H1 (cell line): ENCODE data around the gene RHOT1. TPM values are rescaled to one million over a fixed set of nuclear protein-coding genes. Genes with fewer than 3 reads are reported as not detected.
"Not testable (repeated sequence)": the region's sequence is repeated elsewhere in the genome, so short reads cannot be mapped to it uniquely, and the experiment has no call there.

Experiments used
- CTCF ChIA-PET: fragments of 300-600 bp; sonication (Branson Sonifier 250); formaldehyde crosslinking; loops from one replicate; lab custom pipeline; 2021; ENCODE audit not compliant: partially characterized antibody; lab: Charles Lee
- POLR2A ChIA-PET: fragments of 300-600 bp; sonication (Branson Sonifier 250); formaldehyde crosslinking; loops from one replicate; lab custom pipeline; 2021; ENCODE audit warnings: inconsistent platforms; ENCODE audit not compliant: partially characterized antibody; lab: Charles Lee
- DNase-seq, 2 experiments: peaks; one replicate each; pipeline versions ENCODE4 v3.0.0 to v3.0.0-alpha.2; 2010 to 2022; ENCODE audit warnings: low spot score in 2 of 2, low read depth in 1 of 2, mixed read lengths in 1 of 2
- FAIRE-seq: peaks from 2 replicates; lab custom pipeline; 2011; peaks lifted over from hg19 to GRCh38; lab: Jason Lieb, UNC
- H2AFZ ChIP-seq: 2 replicates; pipeline ENCODE4 v1.8.1; 2012; ENCODE audit warnings: low read length, inconsistent platforms
- H2AK5ac ChIP-seq: 2 replicates; pipeline ENCODE4 v1.6.1; 2013; ENCODE audit warnings: low read depth, low read length
- H2BK120ac ChIP-seq: replicated peaks from 2 replicates; pipeline ENCODE3; 2013; ENCODE audit warnings: low read depth, low read length, inconsistent platforms
- H2BK12ac ChIP-seq: 2 replicates; pipeline ENCODE4 v1.6.1; 2013; ENCODE audit warnings: low read depth, low read length
- H2BK15ac ChIP-seq: 2 replicates; pipeline ENCODE4 v1.6.1; 2013; ENCODE audit warnings: low read length
- H2BK20ac ChIP-seq: 2 replicates; pipeline ENCODE4 v1.6.1; 2013; ENCODE audit warnings: low read length
- H2BK5ac ChIP-seq: 2 replicates; pipeline ENCODE4 v1.6.1; 2013; ENCODE audit warnings: low read depth, low read length
- H3K14ac ChIP-seq: 2 replicates; pipeline ENCODE4 v1.6.1; 2013; ENCODE audit warnings: inconsistent platforms; ENCODE audit not compliant: insufficient read length
- H3K18ac ChIP-seq: 2 replicates; pipeline ENCODE4 v1.6.1; 2013; ENCODE audit warnings: low read length; ENCODE audit errors: extremely low read depth
- H3K23ac ChIP-seq: 2 replicates; pipeline ENCODE4 v1.6.1; 2013; ENCODE audit warnings: inconsistent platforms; ENCODE audit not compliant: insufficient read length
- H3K23me2 ChIP-seq: 2 replicates; pipeline ENCODE4 v1.6.1; 2013; ENCODE audit warnings: low read depth, low read length
- H3K27ac ChIP-seq: 2 replicates; pipeline ENCODE4 v1.6.1; 2011; ENCODE audit warnings: low read depth, low read length, inconsistent platforms
- H3K27me3 ChIP-seq, 4 experiments: replicated peaks in 1 of 4; 1 replicate in 1 of 4; 2 replicates in 3 of 4; pipeline versions ENCODE4 v1.6.1 to v1.8.1; 2011 to 2013; ENCODE audit warnings: low read length in 3 of 4, mild to moderate bottlenecking in 3 of 4, inconsistent platforms in 2 of 4, mixed read lengths in 2 of 4, moderate library complexity in 1 of 4; ENCODE audit not compliant: control insufficient read depth in 3 of 4, insufficient read depth in 3 of 4; ENCODE audit errors: extremely low read depth in 1 of 4
- H3K36me3 ChIP-seq, 4 experiments: 2 replicates each; pipeline versions ENCODE4 v1.6.1 to v1.8.1; 2011 to 2013; ENCODE audit warnings: mild to moderate bottlenecking in 4 of 4, low read length in 3 of 4, moderate library complexity in 2 of 4, control low read depth in 1 of 4, inconsistent platforms in 1 of 4; ENCODE audit not compliant: insufficient read depth in 4 of 4, control insufficient read depth in 2 of 4
- H3K4ac ChIP-seq: replicated peaks from 2 replicates; pipeline ENCODE3; 2013; ENCODE audit warnings: low read length, low read depth, mixed read lengths, inconsistent platforms; ENCODE audit not compliant: insufficient read length
- H3K4me1 ChIP-seq, 4 experiments: replicated peaks in 1 of 4; 1 replicate in 1 of 4; 2 replicates in 3 of 4; pipeline versions ENCODE4 v1.6.1 to v1.8.1; 2011 to 2013; ENCODE audit warnings: low read length in 3 of 4, inconsistent platforms in 2 of 4, mixed read lengths in 1 of 4; ENCODE audit not compliant: insufficient read depth in 4 of 4, control insufficient read depth in 3 of 4
- H3K4me2 ChIP-seq, 2 experiments: 2 replicates each; pipeline versions ENCODE4 v1.6.1 to v1.8.1; 2011 to 2013; ENCODE audit warnings: low read depth in 2 of 2, low read length in 2 of 2, control low read depth in 1 of 2, inconsistent platforms in 1 of 2, mild to moderate bottlenecking in 1 of 2; ENCODE audit not compliant: insufficient read depth in 1 of 2
- H3K4me3 ChIP-seq, 4 experiments: fragments of 200-600, 300-600 bp in 1 of 4; sonication (generic), shearing (Covaris generic), sonication (Bioruptor Twin) in 1 of 4; 2 replicates each; pipeline versions ENCODE4 v1.5.1 to v1.8.1; 2011 to 2016; ENCODE audit warnings: low read length in 4 of 4, low read depth in 3 of 4, control low read depth in 2 of 4, inconsistent platforms in 2 of 4, mild to moderate bottlenecking in 2 of 4, mixed read lengths in 1 of 4, moderate library complexity in 1 of 4; ENCODE audit not compliant: insufficient read depth in 2 of 4; ENCODE audit errors: extremely low read depth in 1 of 4
- H3K56ac ChIP-seq: replicated peaks from 2 replicates; pipeline ENCODE3; 2013; ENCODE audit warnings: low read depth, mild to moderate bottlenecking, mixed read lengths, low read length, inconsistent platforms; ENCODE audit not compliant: insufficient read length
- H3K79me1 ChIP-seq: 2 replicates; pipeline ENCODE4 v1.6.1; 2013; ENCODE audit warnings: low read depth, low read length, control low read depth
- H3K79me2 ChIP-seq, 2 experiments: 2 replicates each; pipeline versions ENCODE4 v1.6.1 to v1.8.1; 2012 to 2013; ENCODE audit warnings: low read length in 2 of 2, mild to moderate bottlenecking in 2 of 2, inconsistent platforms in 1 of 2; ENCODE audit not compliant: insufficient read depth in 2 of 2, control insufficient read depth in 1 of 2
- H3K9ac ChIP-seq, 4 experiments: replicated peaks in 1 of 4; 1 replicate in 1 of 4; 2 replicates in 3 of 4; pipeline versions ENCODE4 v1.6.1 to v1.8.1; 2011 to 2013; ENCODE audit warnings: low read depth in 3 of 4, low read length in 3 of 4, control low read depth in 2 of 4, mild to moderate bottlenecking in 2 of 4, moderate library complexity in 2 of 4, inconsistent platforms in 1 of 4; ENCODE audit errors: extremely low read depth in 1 of 4
- H3K9me3 ChIP-seq, 2 experiments: 2 replicates each; pipeline versions ENCODE4 v1.6.1 to v1.8.1; 2012 to 2013; ENCODE audit warnings: mild to moderate bottlenecking in 2 of 2, moderate library complexity in 2 of 2, control low read depth in 1 of 2, inconsistent platforms in 1 of 2, low read depth in 1 of 2, low read length in 1 of 2, mixed read lengths in 1 of 2; ENCODE audit not compliant: insufficient read depth in 2 of 2
- H4K20me1 ChIP-seq, 2 experiments: replicated peaks in 1 of 2; 2 replicates each; pipeline versions ENCODE3 to v1.8.1; 2011 to 2013; ENCODE audit warnings: inconsistent platforms in 2 of 2, low read length in 2 of 2, mild to moderate bottlenecking in 1 of 2; ENCODE audit not compliant: insufficient read depth in 2 of 2, control insufficient read depth in 1 of 2
- H4K5ac ChIP-seq: 2 replicates; pipeline ENCODE4 v1.6.1; 2013; ENCODE audit warnings: low read length, low read depth, mixed read lengths, inconsistent platforms; ENCODE audit not compliant: insufficient read length
- H4K8ac ChIP-seq: 2 replicates; pipeline ENCODE4 v1.8.0; 2013; ENCODE audit warnings: mild to moderate bottlenecking, moderate library complexity, low read length, inconsistent platforms; ENCODE audit not compliant: insufficient read depth; ENCODE audit errors: extremely low read depth
- H4K91ac ChIP-seq: replicated peaks from 2 replicates; pipeline ENCODE3; 2013; ENCODE audit warnings: low read length, mixed read lengths, inconsistent platforms; ENCODE audit not compliant: insufficient read length
- whole genome bisulfite sequencing, 2 experiments: shearing (Covaris generic) in 1 of 2; methylation state at CpG; one replicate each; pipeline versions ENCODE4 v1.1.6 to v1.1.7; 2013 to 2015; ENCODE audit warnings: low lambda C conversion rate in 2 of 2, mixed read lengths in 2 of 2, inconsistent platforms in 1 of 2, low coverage in 1 of 2, missing lambda C conversion rate in 1 of 2; ENCODE audit not compliant: insufficient replicate concordance in 2 of 2, insufficient coverage in 1 of 2, insufficient read length in 1 of 2; ENCODE audit errors: extremely low coverage in 1 of 2, missing lambda C conversion rate in 1 of 2; 5-methylcytosine and 5-hydroxymethylcytosine counted together
- polyA plus RNA-seq, 7 experiments: library from polyadenylated mRNA; depleted of rRNA in 3 of 7; stranded (reverse) in 5 of 7; unstranded in 2 of 7; fragments of >200 nt in 5 of 7; fragments of 200-250 nt in 2 of 7; gene quantifications; 1 replicate in 5 of 7; 2 replicates in 1 of 7; 4 replicates in 1 of 7; pipeline versions ENCODE4 v1.2.1 to v1.2.3, GENCODE V29; 2011 to 2013; ENCODE audit warnings: missing spikeins in 2 of 7, mixed read lengths in 2 of 7
- total RNA-seq: library from RNA; stranded (reverse); fragmentation: NEBNext Ultra II Directional; extraction: Animal tissue kit (Norgen Biotek cat#: 25700); gene quantifications from 2 replicates; pipeline ENCODE4 v1.2.1, GENCODE V29; 2021

RHOT1 gene
- total and polyA plus RNA-seq, 2 of the 8 experiments (the other 6 are each of a cell fraction or from before 2014, with no cell fraction given) = 34.2 to 38.2 TPM

DNA sequence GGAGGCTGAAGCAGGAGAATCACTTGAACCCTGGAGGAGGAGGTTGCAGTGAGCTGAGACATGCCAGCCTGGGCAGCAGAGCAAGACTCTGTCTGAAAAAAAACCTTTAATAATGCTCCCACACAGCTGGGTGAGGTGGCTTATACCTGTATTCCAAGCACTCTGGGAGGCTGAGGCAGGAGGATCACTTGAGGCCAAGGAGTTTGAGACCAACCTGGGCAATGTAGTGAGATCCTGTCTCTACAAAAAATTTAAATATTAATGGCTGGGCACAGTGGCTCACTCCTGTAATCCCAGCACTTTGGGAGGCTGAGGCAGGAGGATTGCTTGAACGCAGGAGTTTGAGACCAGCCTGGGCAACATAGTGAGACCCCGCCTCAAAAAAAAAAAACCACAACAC, 2.1 kb downstream of the RHOT1 start:
- H3K36me3 ChIP-seq, H4K5ac ChIP-seq, H2BK5ac ChIP-seq, H2BK15ac ChIP-seq, H3K9me3 ChIP-seq, H3K4me1 ChIP-seq, H3K9ac ChIP-seq, H4K8ac ChIP-seq, H3K4ac ChIP-seq, H3K4me2 ChIP-seq, H2AK5ac ChIP-seq, DNase-seq, H3K18ac ChIP-seq, H2AFZ ChIP-seq, H3K4me3 ChIP-seq, FAIRE-seq, H3K27ac ChIP-seq, H3K56ac ChIP-seq, H4K20me1 ChIP-seq, H3K14ac ChIP-seq, H2BK120ac ChIP-seq, H2BK12ac ChIP-seq, H3K23me2 ChIP-seq, H3K23ac ChIP-seq, H3K27me3 ChIP-seq, H4K91ac ChIP-seq, POLR2A ChIA-PET, H3K79me1 ChIP-seq, H2BK20ac ChIP-seq: not testable (repeated sequence)
- peaks cover 0 to 37% of the 10 kb centered on the region in 2 experiments; a peak in 3 of 4 replicates for H3K79me2 ChIP-seq
- CTCF ChIA-PET = interaction anchor here (1.5 kb wide), 1 partner anchor 138 kb away, joined by 3 read pairs; the partner anchor contains the start of gene LRRC37B
- 91% methylated on average over 2 of the region's 2 CpGs; no CpG with 5 or more reads in 1 of the 2 experiments for WGBS, 2 experiments
